OCI-LY7 (cell line): ENCODE data around the gene EPS8L2. TPM values are rescaled to one million over a fixed set of nuclear protein-coding genes. Genes with fewer than 3 reads are reported as not detected.

Experiments
- BruUV-seq: library from RNA; stranded (reverse); fragments of 400-500 nt; replicated peaks from 2 replicates; lab custom pipeline; 2021; lab: Mats Ljungman, UMichigan
- CTCF ChIA-PET: fragments of 300-600 bp; sonication (Branson Sonifier 250); formaldehyde crosslinking; loops from one replicate; lab custom pipeline; 2022; ENCODE audit warnings: antibody characterized with exemption; ENCODE audit not compliant: unreplicated experiment; lab: Charles Lee
- POLR2A ChIA-PET: fragments of 300-600 bp; sonication (Branson Sonifier 250); formaldehyde crosslinking; loops from one replicate; lab custom pipeline; 2022; ENCODE audit warnings: antibody characterized with exemption; lab: Charles Lee
- DNase-seq: peaks from one replicate; pipeline ENCODE4 v3.0.0-alpha.2; 2015; ENCODE audit warnings: low spot score
- H2AFZ ChIP-seq: fragments of 200-600 bp; sonication (generic), shearing (Covaris generic); 2 replicates; pipeline ENCODE4 v1.6.1; 2014; ENCODE audit warnings: mild to moderate bottlenecking, antibody characterized with exemption, low read length, moderate library complexity
- H3K27ac ChIP-seq: fragments of 200-600 bp; sonication (generic); 2 replicates; pipeline ENCODE4 v1.5.1; 2014; ENCODE audit warnings: mixed run types, low read depth, mild to moderate bottlenecking, moderate library complexity, low read length, inconsistent platforms; ENCODE audit not compliant: poor library complexity, severe bottlenecking
- H3K36me3 ChIP-seq: fragments of 200-600 bp; sonication (generic); 2 replicates; pipeline ENCODE4 v1.6.1; 2014; ENCODE audit warnings: mild to moderate bottlenecking, antibody characterized with exemption, low read length, moderate library complexity, mixed read lengths; ENCODE audit not compliant: insufficient read depth
- H3K4me1 ChIP-seq: fragments of 200-600 bp; sonication (generic); 2 replicates; pipeline ENCODE4 v1.5.1; 2014; ENCODE audit warnings: mild to moderate bottlenecking, low read length; ENCODE audit not compliant: insufficient read depth, poor library complexity, severe bottlenecking
- H3K4me2 ChIP-seq: fragments of 200-600 bp; sonication (generic); 2 replicates; pipeline ENCODE4 v1.6.1; 2014; ENCODE audit warnings: mild to moderate bottlenecking, low read length
- H3K4me3 ChIP-seq: fragments of 200-600 bp; sonication (generic); 2 replicates; pipeline ENCODE4 v1.5.1; 2014; ENCODE audit warnings: mild to moderate bottlenecking, low read depth, low read length; ENCODE audit not compliant: poor library complexity, severe bottlenecking
- H3K79me2 ChIP-seq: fragments of 200-600 bp; sonication (generic); 2 replicates; pipeline ENCODE4 v1.6.1; 2016; ENCODE audit warnings: low read depth, mild to moderate bottlenecking, low read length, moderate library complexity, mixed read lengths; ENCODE audit not compliant: insufficient read depth
- H3K9me2 ChIP-seq: fragments of 200-600 bp; sonication (generic); 2 replicates; pipeline ENCODE4 v1.6.1; 2016; ENCODE audit warnings: mild to moderate bottlenecking, low read length, mixed read lengths; ENCODE audit not compliant: insufficient read depth
- H3K9me3 ChIP-seq: fragments of 200-600 bp; sonication (generic); 2 replicates; pipeline ENCODE4 v1.6.1; 2014; ENCODE audit warnings: mild to moderate bottlenecking, mixed run types, low read length, mixed read lengths
- H4K20me1 ChIP-seq: fragments of 200-600 bp; sonication (generic); 2 replicates; pipeline ENCODE4 v1.6.1; 2014; ENCODE audit warnings: mild to moderate bottlenecking, antibody characterized with exemption, low read length, moderate library complexity, mixed read lengths; ENCODE audit not compliant: insufficient read depth
- CTCF ChIP-seq: fragments of 200-600 bp; sonication (generic); conservative IDR thresholded peaks from 2 replicates; pipeline ENCODE4 v1.5.1; 2014; ENCODE audit warnings: mild to moderate bottlenecking, antibody characterized with exemption, low read length, moderate library complexity, mixed read lengths
- EZH2phosphoT487 ChIP-seq: fragments of 200-600 bp; sonication (generic); IDR thresholded peaks from 2 replicates; pipeline ENCODE4 v1.6.1; 2018; ENCODE audit warnings: low read depth, borderline replicate concordance, mild to moderate bottlenecking, mixed run types, antibody characterized with exemption, low read length, moderate library complexity, mixed read lengths
- intact Hi-C: fragments of 100-400 bp; cut with micrococcal nuclease; formaldehyde crosslinking; loops from one replicate; pipeline ENCODE4 v1.10.0; 2022; ENCODE audit not compliant: unreplicated experiment
- total RNA-seq, 2 experiments: library from RNA; depleted of rRNA in 1 of 2; stranded (reverse); fragments of >200 nt in 1 of 2; shearing (Covaris generic) in 1 of 2; gene quantifications; 2 replicates each; pipeline ENCODE4 v1.2.3, GENCODE V29; 2014 to 2022

EPS8L2 gene
- total RNA-seq, 2 experiments from 2014 or later = 3.8 to 7.1 TPM

- intact Hi-C loops = no loop called here
- Histone ChIP-seq H3K4me1 (peaks cover 3% of the 10 kb centered on the region), H3K79me2 (peaks cover 14% of the 10 kb centered on the region), H3K27ac (no peak overlapping the region), H3K4me3 (no peak overlapping the region), H3K9me3 (no peaks in the 10 kb centered on the region), H4K20me1 (no peaks in the 10 kb centered on the region), H3K36me3 (peaks cover 88% of the 10 kb centered on the region), H2AFZ (no peak overlapping the region), H3K4me2 (no peak overlapping the region), H3K9me2 (no peaks in the 10 kb centered on the region)
- BruUV-seq = TSS peak; percentile 55
- DNase-seq = no peak
- TF ChIP-seq CTCF (no peak), EZH2phosphoT487 (no peak)
- POLR2A ChIA-PET = no interaction called here
- CTCF ChIA-PET = no interaction called here
These were observed 64.0 kb downstream of the EPS8L2 start for GRCh38 chr11:769887-770641.

GRCh38 chr11:770642-771616, 64.9 kb downstream of the EPS8L2 start:
- Histone ChIP-seq H3K4me3 (no peak overlapping the region), H3K4me1 (peaks cover 11% of the 10 kb centered on the region), H3K36me3 (peaks cover 80% of the 10 kb centered on the region), H3K79me2 (peaks cover 22% of the 10 kb centered on the region), H3K9me3 (no peaks in the 10 kb centered on the region), H3K4me2 (no peak overlapping the region), H2AFZ (no peak overlapping the region), H3K9me2 (no peaks in the 10 kb centered on the region), H3K27ac (no peak overlapping the region), H4K20me1 (no peaks in the 10 kb centered on the region)
- BruUV-seq = no TSS peak
- no peak for DNase-seq
- no peak for TF ChIP-seq CTCF
- TF ChIP-seq EZH2phosphoT487 = no peak
- intact Hi-C loops = no loop called here
- CTCF ChIA-PET = no interaction called here
- POLR2A ChIA-PET = no interaction called here
